K562 (cell line): Measurements from ENCODE around the gene SPINT2. TPM values are rescaled to one million over a fixed set of nuclear protein-coding genes. Genes with fewer than 3 reads are reported as not detected.

Source experiments
- ADNP ChIP-seq: fragments of 200-800 bp; sonication (Bioruptor generic); IDR thresholded peaks from 2 replicates; pipeline ENCODE4 v1.6.1; 2016; ENCODE audit warnings: missing genetic modification characterization, missing compliant biosample characterization
- ARID1B ChIP-seq: fragments of 450-650 bp; IDR thresholded peaks from 2 replicates; pipeline ENCODE4 v1.6.1; 2016; ENCODE audit warnings: antibody characterized with exemption, mild to moderate bottlenecking, inconsistent platforms
- BCOR ChIP-seq: fragments of 450-650 bp; IDR thresholded peaks from 2 replicates; pipeline ENCODE4 v1.6.1; 2016
- CBX8 ChIP-seq: fragments of 200-600 bp; sonication (generic); IDR thresholded peaks from 2 replicates; pipeline ENCODE4 v1.6.1; 2012; ENCODE audit warnings: borderline replicate concordance, mixed run types, low read depth, mild to moderate bottlenecking, moderate library complexity, mixed read lengths, low read length, control low read depth, inconsistent platforms; ENCODE audit not compliant: poor library complexity, severe bottlenecking; ENCODE audit errors: extremely low read depth
- CEBPG ChIP-seq, 3 experiments: fragments of 200-800 bp in 1 of 3; sonication (Bioruptor generic) in 1 of 3; sonication (generic) in 1 of 3; formaldehyde crosslinking in 1 of 3; IDR thresholded peaks in 2 of 3; conservative IDR thresholded peaks in 1 of 3; 2 replicates each; pipeline versions ENCODE4 v1.6.1 to v1.8.0; 2016 to 2022; ENCODE audit warnings: missing compliant biosample characterization in 2 of 3, missing genetic modification characterization in 2 of 3, mild to moderate bottlenecking in 1 of 3, missing genetic modification reagents in 1 of 3
- DEAF1 ChIP-seq: fragments of 450-650 bp; formaldehyde crosslinking; IDR thresholded peaks from 2 replicates; pipeline ENCODE4 v1.4.0; 2020; ENCODE audit warnings: mild to moderate bottlenecking, moderate library complexity
- FOXK2 ChIP-seq, 2 experiments: fragments of 450-650 bp; IDR thresholded peaks in 1 of 2; conservative IDR thresholded peaks in 1 of 2; 2 replicates each; pipeline ENCODE4 v1.6.1; 2016; ENCODE audit warnings: low read depth in 2 of 2, mild to moderate bottlenecking in 1 of 2
- HLTF ChIP-seq: fragments of 450-650 bp; IDR thresholded peaks from 2 replicates; pipeline ENCODE4 v1.6.1; 2016
- HSF4 ChIP-seq: fragments of 250-450 bp; sonication (Bioruptor Pico); IDR thresholded peaks from 2 replicates; pipeline ENCODE4 v2.1.2; 2022; ENCODE audit warnings: mild to moderate bottlenecking, moderate library complexity, borderline replicate concordance
- KDM2B ChIP-seq: fragments of 250-450 bp; sonication (Bioruptor Pico); IDR thresholded peaks from 2 replicates; pipeline ENCODE4 v1.8.0; 2021; ENCODE audit warnings: mild to moderate bottlenecking, moderate library complexity
- NEUROD1 ChIP-seq: fragments of 150-350 bp; IDR thresholded peaks from 2 replicates; pipeline ENCODE4 v1.6.1; 2014; ENCODE audit warnings: borderline replicate concordance, low read length, low read depth; ENCODE audit not compliant: partially characterized antibody
- PKNOX1 ChIP-seq: fragments of 450-650 bp; IDR thresholded peaks from 2 replicates; pipeline ENCODE4 v1.6.1; 2016
- PRDM10 ChIP-seq: fragments of 450-650 bp; IDR thresholded peaks from 2 replicates; pipeline ENCODE4 v1.6.1; 2018; ENCODE audit not compliant: partially characterized antibody
- RBM34 ChIP-seq: fragments of 200-400 bp; formaldehyde crosslinking; IDR thresholded peaks from 2 replicates; pipeline ENCODE4 v1.6.1; 2018; ENCODE audit warnings: low read length, borderline replicate concordance; ENCODE audit not compliant: insufficient read depth
- THAP12 ChIP-seq: fragments of 250-450 bp; sonication (Bioruptor Pico); IDR thresholded peaks from 2 replicates; pipeline ENCODE4 v1.9.0; 2021; ENCODE audit warnings: mild to moderate bottlenecking, inconsistent platforms
- ZC3H8 ChIP-seq: fragments of 450-650 bp; IDR thresholded peaks from 2 replicates; pipeline ENCODE4 v1.6.1; 2017
- ZSCAN29 ChIP-seq: fragments of 450-650 bp; IDR thresholded peaks from 2 replicates; pipeline ENCODE4 v1.6.1; 2017
- polyA plus RNA-seq, 8 experiments: library from polyadenylated mRNA; depleted of rRNA in 4 of 8; stranded (reverse) in 5 of 8; unstranded in 3 of 8; fragments of >200 nt; fragmentation: Nextera tagmentation in 2 of 8; fragmentation: Illumina TruSeq in 1 of 8; extraction: Ambion mirVana in 2 of 8; extraction: Trizol in 1 of 8; gene quantifications; 2 replicates each; pipeline versions ENCODE4 v1.2.1 to v1.2.3, GENCODE V29; 2011 to 2014; ENCODE audit warnings: inconsistent platforms in 1 of 8, missing spikeins in 1 of 8
- total RNA-seq, 7 experiments: library from RNA; depleted of rRNA in 6 of 7; stranded (reverse); fragments of >200 nt in 6 of 7; fragmentation: Illumina TruSeq in 2 of 7; extraction: Trizol in 2 of 7; gene quantifications; 2 replicates each; pipeline versions ENCODE4 v1.2.1 to v1.2.3, GENCODE V29; 2011 to 2021; ENCODE audit warnings: low replicate concordance in 1 of 7

SPINT2 gene
- total and polyA plus RNA-seq, 9 of the 15 experiments (the other 6 are each of a cell fraction or from before 2014, with no cell fraction given), result 0.65 to 4.5 (median 3.4) TPM

GRCh38 chr19:38224014-38224862 is 40.1 kb upstream of the SPINT2 start, which contains the start of gene DPF1 (continued):
- peak; percentile 90 for TF ChIP-seq ZSCAN29
- TF ChIP-seq BCOR, result 0 out of 2 replicates have a peak, but pooled peaks have one; percentile 38
- TF ChIP-seq CEBPG (CRISPR knock-in tag; IDR thresholded peaks at IDR 0.05), result 0 out of 2 replicates have a peak, but pooled peaks have one; percentile 9
- no peak for TF ChIP-seq CEBPG (tag; conservative IDR thresholded peaks at IDR 0.05 in 1 of 2, IDR thresholded peaks at IDR 0.05 in 1 of 2)
- no peak for TF ChIP-seq ADNP (tag)
- TF ChIP-seq HSF4 (CRISPR knock-in tag), result no peak
- TF ChIP-seq FOXK2 (conservative IDR thresholded peaks at IDR 0.05 in 1 of 2, IDR thresholded peaks at IDR 0.05 in 1 of 2; ENCODE audit: low read depth in 2 of 2), result 0 out of 4 replicates have a peak, but pooled peaks of 1 of the 2 experiments have one; percentile 45
- no peak for TF ChIP-seq RBM34
- peak; percentile 72; the same call in 1 of the 2 replicates for TF ChIP-seq PKNOX1
- TF ChIP-seq THAP12, result peak; percentile 61
- no peak for TF ChIP-seq DEAF1 (CRISPR knock-in tag)
- TF ChIP-seq ARID1B, result 0 out of 2 replicates have a peak, but pooled peaks have one; percentile 29
- no peak for TF ChIP-seq CBX8
- peak; percentile 81 for TF ChIP-seq PRDM10
- TF ChIP-seq ZC3H8, result no peak
- no peak for TF ChIP-seq KDM2B (CRISPR knock-in tag)
- TF ChIP-seq HLTF, result peak; percentile 74; the same call in 1 of the 2 replicates
- TF ChIP-seq NEUROD1, result peak; percentile 59
